ENCODE results near the gene RLN1.
"Not testable (repeated sequence)": the region's sequence is repeated elsewhere in the genome, so short reads cannot be mapped to it uniquely, and the experiment has no call there.

Gene RLN1

GRCh38 chr9:5338992-5339981, at the start of gene RLN1:
Gene RLN1, minus strand, starts transcription at chr9:5339876. Its CDS starts 130 bp downstream, at chr9:5339746.
- not testable (repeated sequence) for DNase-seq

GRCh38 chr9:5389109-5389732, 49.5 kb upstream of the RLN1 start:
- DNase-seq = no peak

GRCh38 chr9:5388026-5388819, 48.5 kb upstream of the RLN1 start:
- no peak for DNase-seq

GRCh38 chr9:5384436-5384835, 44.8 kb upstream of the RLN1 start:
- DNase-seq = no peak

GRCh38 chr9:5382479-5382878, 42.8 kb upstream of the RLN1 start:
- DNase-seq = no peak

GRCh38 chr9:5375790-5376477, 36.3 kb upstream of the RLN1 start:
- no peak for DNase-seq

GRCh38 chr9:5375091-5375490, 35.4 kb upstream of the RLN1 start:
- no peak for DNase-seq

- no peak for DNase-seq
Measured at GRCh38 chr9:5364294-5365024, 24.8 kb upstream of the RLN1 start.

GRCh38 chr9:5361326-5362010, 21.8 kb upstream of the RLN1 start:
- DNase-seq = no peak

GRCh38 chr9:5360341-5360740, 20.7 kb upstream of the RLN1 start:
- no peak for DNase-seq

GRCh38 chr9:5357431-5358105, 17.9 kb upstream of the RLN1 start:
- no peak for DNase-seq

- no peak for DNase-seq
Measured at GRCh38 chr9:5355817-5356216, 16.1 kb upstream of the RLN1 start.

- no peak for DNase-seq
Measured at GRCh38 chr9:5355226-5355625, 15.6 kb upstream of the RLN1 start.

GRCh38 chr9:5354184-5354583, 14.5 kb upstream of the RLN1 start:
- no peak for DNase-seq

GRCh38 chr9:5352637-5353248, 13.1 kb upstream of the RLN1 start:
- DNase-seq = no peak

GRCh38 chr9:5336688-5337087, 3.0 kb downstream of the RLN1 start:
- no peak for DNase-seq

GRCh38 chr9:5331276-5331675, 8.4 kb downstream of the RLN1 start:
- DNase-seq = not testable (repeated sequence)

GRCh38 chr9:5326893-5327548, 12.7 kb downstream of the RLN1 start:
- no peak for DNase-seq

- no peak for DNase-seq
Measured at GRCh38 chr9:5326187-5326586, 13.5 kb downstream of the RLN1 start.

GRCh38 chr9:5321601-5322000, 18.1 kb downstream of the RLN1 start:
- DNase-seq = not testable (repeated sequence)

Data from NCI-H187 treated with DMSO at 0.1 percent for 48 hours (cell line).